Endothelial cell (in vitro differentiated cells): Measurements from ENCODE around the gene SART1. TPM values are rescaled to one million over a fixed set of nuclear protein-coding genes. Genes with fewer than 3 reads are reported as not detected.
"Not testable (repeated sequence)": the region's sequence is repeated elsewhere in the genome, so short reads cannot be mapped to it uniquely, and the experiment has no call there.

Source experiments
- DNase-seq: peaks from one replicate; pipeline ENCODE4 v3.0.0; 2021; ENCODE audit warnings: low spot score
- H3K27ac Mint-ChIP-seq: one replicate; pipeline ENCODE4 v1.8.0; 2021; ENCODE audit warnings: mixed read lengths, inconsistent platforms; ENCODE audit not compliant: unreplicated experiment
- H3K27me3 Mint-ChIP-seq: one replicate; pipeline ENCODE4 v1.8.0; 2021; ENCODE audit warnings: mild to moderate bottlenecking, moderate library complexity, mixed read lengths, inconsistent platforms; ENCODE audit not compliant: unreplicated experiment
- H3K36me3 Mint-ChIP-seq: one replicate; pipeline ENCODE4 v1.8.0; 2021; ENCODE audit warnings: mild to moderate bottlenecking, low read depth, mixed read lengths, inconsistent platforms; ENCODE audit not compliant: unreplicated experiment
- H3K4me1 Mint-ChIP-seq: one replicate; pipeline ENCODE4 v1.8.0; 2021; ENCODE audit warnings: mild to moderate bottlenecking, mixed read lengths, inconsistent platforms; ENCODE audit not compliant: unreplicated experiment
- H3K4me3 Mint-ChIP-seq: one replicate; pipeline ENCODE4 v1.8.0; 2021; ENCODE audit warnings: mild to moderate bottlenecking, mixed read lengths, inconsistent platforms; ENCODE audit not compliant: unreplicated experiment
- H3K9me3 Mint-ChIP-seq: one replicate; pipeline ENCODE4 v1.8.0; 2021; ENCODE audit warnings: mixed read lengths, inconsistent platforms; ENCODE audit not compliant: unreplicated experiment
- total RNA-seq: library from RNA; stranded (reverse); fragmentation: NEBNext Ultra II Directional; extraction: Animal tissue kit (Norgen Biotek cat#: 25700); gene quantifications from one replicate; pipeline ENCODE4 v1.2.1, GENCODE V29; 2021; ENCODE audit not compliant: unreplicated experiment
- TF ChIP-seq, protein P1 (sequence below): fragments of 200-600 bp; sonication (generic); IDR thresholded peaks from one replicate; pipeline ENCODE4 v1.5.0; 2021; ENCODE audit warnings: antibody characterized with exemption; ENCODE audit not compliant: unreplicated experiment

Gene SART1
- total RNA-seq, 1 donor from 2014 or later, result 46.5 TPM

DNA sequence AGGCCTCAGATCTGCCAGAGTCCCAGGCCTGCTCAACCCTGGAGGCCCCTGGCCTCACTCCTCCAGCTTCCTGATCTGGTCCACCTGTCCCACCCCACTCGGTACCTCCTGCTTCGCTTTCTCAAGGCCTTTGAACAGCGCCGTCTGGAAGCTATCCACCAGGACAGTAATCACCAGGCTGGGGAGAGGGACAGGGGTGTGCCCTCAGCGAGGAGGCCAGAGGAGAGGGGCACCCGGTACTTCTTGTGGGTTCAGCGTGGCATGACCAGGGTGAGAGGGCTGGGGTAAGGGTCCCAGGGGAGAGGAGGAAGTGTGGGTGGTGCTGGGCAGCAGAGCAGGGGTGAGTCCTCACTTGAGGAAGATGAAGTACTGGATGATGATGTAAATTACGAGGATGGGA is 58.7 kb downstream of the SART1 start:
- no peak overlapping the region for H3K27ac Mint-ChIP-seq
- peaks cover 2% of the 10 kb centered on the region for H3K4me1 Mint-ChIP-seq
- no peaks in the 10 kb centered on the region for H3K9me3 Mint-ChIP-seq

DNA sequence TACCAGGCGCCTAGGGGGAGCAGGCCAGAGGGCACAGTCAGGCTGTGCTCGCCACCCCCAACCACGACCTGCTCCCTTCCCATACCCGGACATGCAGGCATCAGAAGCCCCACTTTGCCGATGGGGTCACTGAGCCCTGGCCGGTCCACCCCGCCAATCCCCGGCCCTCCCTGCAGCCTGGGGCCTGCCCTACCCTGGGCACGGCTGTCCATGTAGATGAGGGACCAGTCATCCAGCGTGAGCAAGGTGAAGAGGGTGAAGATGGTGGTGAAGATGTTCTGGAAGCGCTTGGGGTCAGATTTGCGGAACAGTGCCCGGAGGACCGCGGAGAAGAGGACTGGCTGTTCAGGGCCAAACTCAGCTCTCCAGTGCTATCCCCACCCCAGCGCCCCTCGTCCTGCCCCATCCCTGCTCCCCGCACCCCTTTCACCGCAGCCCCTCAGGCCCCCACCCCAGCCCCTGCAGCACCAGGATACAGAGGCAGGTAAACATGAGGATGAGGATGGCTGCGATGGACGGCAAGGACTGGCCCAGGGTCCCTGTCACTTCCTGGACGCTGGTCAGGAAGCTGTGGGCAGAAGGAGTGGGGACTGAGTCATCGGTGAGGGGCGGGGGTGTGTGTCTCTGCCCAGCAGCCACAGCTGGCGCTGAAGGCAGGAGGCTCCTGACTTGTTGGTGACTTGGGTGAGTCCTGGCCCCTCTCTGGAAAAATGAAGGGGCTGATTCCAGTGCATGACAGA is 59.3 kb downstream of the SART1 start:
- Mint-ChIP-seq H3K4me1 (peaks cover 2% of the 10 kb centered on the region), H3K9me3 (no peaks in the 10 kb centered on the region), H3K27me3 (peaks cover 14% of the 10 kb centered on the region), H3K27ac (no peak overlapping the region), H3K36me3 (no peaks in the 10 kb centered on the region), H3K4me3 (no peak overlapping the region)
- TF ChIP-seq, protein P1, sequence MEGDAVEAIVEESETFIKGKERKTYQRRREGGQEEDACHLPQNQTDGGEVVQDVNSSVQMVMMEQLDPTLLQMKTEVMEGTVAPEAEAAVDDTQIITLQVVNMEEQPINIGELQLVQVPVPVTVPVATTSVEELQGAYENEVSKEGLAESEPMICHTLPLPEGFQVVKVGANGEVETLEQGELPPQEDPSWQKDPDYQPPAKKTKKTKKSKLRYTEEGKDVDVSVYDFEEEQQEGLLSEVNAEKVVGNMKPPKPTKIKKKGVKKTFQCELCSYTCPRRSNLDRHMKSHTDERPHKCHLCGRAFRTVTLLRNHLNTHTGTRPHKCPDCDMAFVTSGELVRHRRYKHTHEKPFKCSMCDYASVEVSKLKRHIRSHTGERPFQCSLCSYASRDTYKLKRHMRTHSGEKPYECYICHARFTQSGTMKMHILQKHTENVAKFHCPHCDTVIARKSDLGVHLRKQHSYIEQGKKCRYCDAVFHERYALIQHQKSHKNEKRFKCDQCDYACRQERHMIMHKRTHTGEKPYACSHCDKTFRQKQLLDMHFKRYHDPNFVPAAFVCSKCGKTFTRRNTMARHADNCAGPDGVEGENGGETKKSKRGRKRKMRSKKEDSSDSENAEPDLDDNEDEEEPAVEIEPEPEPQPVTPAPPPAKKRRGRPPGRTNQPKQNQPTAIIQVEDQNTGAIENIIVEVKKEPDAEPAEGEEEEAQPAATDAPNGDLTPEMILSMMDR, result no peak
- no peak for DNase-seq

More for the DNA sequence above, 58.7 kb downstream of the SART1 start:
- H3K4me3 Mint-ChIP-seq, result no peak overlapping the region
- TF ChIP-seq, protein P1, result no peak
- peaks cover 13% of the 10 kb centered on the region for H3K27me3 Mint-ChIP-seq
- H3K36me3 Mint-ChIP-seq, result no peaks in the 10 kb centered on the region
- no peak for DNase-seq

DNA sequence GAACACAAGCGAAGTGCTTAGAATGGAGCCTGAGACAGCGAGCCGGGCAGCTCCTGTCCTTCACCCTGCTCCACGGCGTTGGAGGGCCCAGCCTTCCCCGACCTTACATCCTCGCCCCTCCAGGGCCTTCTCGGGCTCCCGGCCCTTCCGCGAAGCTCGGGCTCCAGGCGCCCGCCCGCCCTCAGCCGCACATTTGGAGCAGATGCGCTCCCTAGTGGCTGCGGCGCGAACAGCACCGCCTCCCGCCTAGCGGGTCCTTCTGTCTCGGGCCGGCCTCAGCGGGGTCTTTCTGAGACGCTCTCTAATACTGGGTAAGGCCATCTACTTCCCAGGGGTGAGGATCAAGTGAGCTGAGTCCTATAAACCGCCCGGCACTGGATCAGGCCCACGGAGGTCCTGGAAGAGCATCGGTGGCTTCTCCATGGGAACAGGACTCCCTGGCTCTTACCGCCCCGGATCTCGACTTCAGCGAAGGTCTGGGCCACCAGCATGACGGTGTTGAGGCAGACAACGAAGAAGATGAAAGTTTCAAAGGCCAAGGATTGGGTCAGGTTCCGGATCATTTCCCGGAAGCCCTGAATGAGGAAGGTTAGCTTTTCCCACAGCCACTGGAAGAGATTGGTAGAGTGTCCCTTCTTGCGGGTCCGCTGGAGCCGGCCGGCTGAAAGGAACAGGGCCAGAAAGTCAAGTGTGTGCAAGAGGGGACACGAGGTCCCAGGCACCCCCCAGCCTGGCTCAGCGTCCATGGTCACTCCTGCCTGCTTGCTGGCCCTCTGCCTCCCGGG is 61.1 kb downstream of the SART1 start:
- DNase-seq, result peak; percentile 94
- Mint-ChIP-seq H3K4me1 (peaks cover 2% of the 10 kb centered on the region), H3K4me3 (no peak overlapping the region), H3K9me3 (no peaks in the 10 kb centered on the region), H3K36me3 (no peaks in the 10 kb centered on the region), H3K27ac (peak overlapping the region; percentile 12), H3K27me3 (peaks cover 13% of the 10 kb centered on the region)
- TF ChIP-seq, protein P1, result peak; percentile 94

DNA sequence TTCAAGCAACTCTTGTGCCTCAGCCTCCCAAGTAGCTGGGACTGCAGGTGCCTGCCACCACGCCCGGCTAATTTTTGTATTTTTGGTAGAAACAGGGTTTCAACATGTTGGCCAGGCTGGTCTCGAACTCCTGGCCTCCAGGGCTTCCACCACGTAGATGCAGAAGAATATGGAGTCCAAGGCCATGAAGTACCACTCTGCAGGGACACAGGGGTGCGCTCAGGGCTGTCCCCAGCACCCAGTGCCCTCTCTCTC is 61.6 kb downstream of the SART1 start:
- not testable (repeated sequence) for H3K36me3 Mint-ChIP-seq, H3K4me1 Mint-ChIP-seq, DNase-seq, H3K4me3 Mint-ChIP-seq, H3K27ac Mint-ChIP-seq, H3K9me3 Mint-ChIP-seq
- H3K27me3 Mint-ChIP-seq, result peaks cover 17% of the 10 kb centered on the region

DNA sequence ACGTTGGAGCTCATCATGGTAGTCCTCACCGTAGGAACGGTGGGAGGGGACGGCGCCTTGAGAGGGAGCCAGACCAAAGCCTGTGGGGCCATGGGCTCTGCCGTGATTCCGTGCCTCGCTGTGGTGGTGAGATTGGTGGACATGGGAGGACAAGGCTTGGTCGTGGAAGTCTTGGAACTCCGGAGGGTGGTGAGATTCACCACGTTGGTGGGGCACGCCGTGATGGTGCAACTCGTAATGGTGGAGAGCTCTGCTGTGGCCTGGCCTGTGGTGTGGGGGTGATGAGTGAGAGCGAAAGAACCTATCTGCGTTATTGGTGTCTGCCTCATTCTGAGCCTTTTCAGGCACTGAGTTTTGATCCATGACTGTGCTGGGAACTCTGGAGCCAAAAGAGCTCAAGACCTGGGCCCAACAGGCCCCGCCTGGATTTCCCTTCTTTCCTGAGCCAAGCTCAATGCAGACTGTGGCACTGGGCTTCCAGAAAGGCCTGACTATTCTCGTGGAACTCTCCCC is 64.5 kb downstream of the SART1 start, which contains the start of gene CATSPER1:
CATSPER1 (minus strand) TSS at position 463 of the 513 bp plus-strand sequence; CDS start at position 363, 100 bp downstream.
- H3K4me1 Mint-ChIP-seq, result peaks cover 2% of the 10 kb centered on the region
- H3K4me3 Mint-ChIP-seq, result no peak within 1 kb of the TSS
- no peaks in the 10 kb centered on the region for H3K36me3 Mint-ChIP-seq
- TF ChIP-seq, protein P1, result no peak
- peaks cover 16% of the 10 kb centered on the region for H3K27me3 Mint-ChIP-seq
- DNase-seq, result no peak
- H3K9me3 Mint-ChIP-seq, result no peaks in the 10 kb centered on the region
- H3K27ac Mint-ChIP-seq, result no peak within 1 kb of the TSS

Other genes with a start within 250 kb of the SART1 start
- 28.2 TPM for gene KAT5, start 249.5 kb upstream of the SART1 start, total RNA-seq
- gene RNASEH2C, start 240.9 kb upstream of the SART1 start, total RNA-seq, result 38.6 TPM
- gene AP5B1, start 180.8 kb upstream of the SART1 start, total RNA-seq, result 3.4 TPM
- gene OVOL1, start 174.7 kb upstream of the SART1 start, total RNA-seq, result not detected
- gene SNX32, start 127.8 kb upstream of the SART1 start, total RNA-seq, result 1.2 TPM
- 1,740 TPM for gene CFL1, start 103.6 kb upstream of the SART1 start, total RNA-seq
- gene MUS81, start 101.3 kb upstream of the SART1 start, total RNA-seq, result 73.8 TPM
- gene EFEMP2, start 88.9 kb upstream of the SART1 start, total RNA-seq, result 248 TPM
- not detected for gene CTSW, start 81.9 kb upstream of the SART1 start, total RNA-seq
- 75.6 TPM for gene FIBP, start 73.3 kb upstream of the SART1 start, total RNA-seq
- gene CCDC85B, start 71.1 kb upstream of the SART1 start, total RNA-seq, result 90.7 TPM
- 1.3 TPM for gene FOSL1, start 61.3 kb upstream of the SART1 start, total RNA-seq
- gene C11orf68, start 42.7 kb upstream of the SART1 start, total RNA-seq, result 31.1 TPM
- gene DRAP1, start 42.3 kb upstream of the SART1 start, total RNA-seq, result 79.6 TPM
- not detected for gene TSGA10IP, start 16.3 kb upstream of the SART1 start, total RNA-seq
- gene EIF1AD, start 40.4 kb downstream of the SART1 start, total RNA-seq, result 34.9 TPM
- gene BANF1, start 40.8 kb downstream of the SART1 start, total RNA-seq, result 163 TPM
- gene CST6, start 50.3 kb downstream of the SART1 start, total RNA-seq, result not detected
- not detected for gene CATSPER1, start 64.7 kb downstream of the SART1 start, total RNA-seq
- gene GAL3ST3, start 87.4 kb downstream of the SART1 start, total RNA-seq, result 0.87 TPM
- 174 TPM for gene SF3B2, start 90.6 kb downstream of the SART1 start, total RNA-seq
- 114 TPM for gene PACS1, start 108.5 kb downstream of the SART1 start, total RNA-seq